ENCODE results near the gene TEKT1.

TEKT1 gene

GRCh38 chr17:6768447-6768846, 63.1 kb downstream of the TEKT1 start:
- in situ Hi-C loops (cut with HindIII; ENCODE audit: low sequenced_read_pairs), result loop anchor here (5.0 kb wide), 1 partner anchor 69 kb away; no protein-coding TSS in a partner anchor

DNA sequence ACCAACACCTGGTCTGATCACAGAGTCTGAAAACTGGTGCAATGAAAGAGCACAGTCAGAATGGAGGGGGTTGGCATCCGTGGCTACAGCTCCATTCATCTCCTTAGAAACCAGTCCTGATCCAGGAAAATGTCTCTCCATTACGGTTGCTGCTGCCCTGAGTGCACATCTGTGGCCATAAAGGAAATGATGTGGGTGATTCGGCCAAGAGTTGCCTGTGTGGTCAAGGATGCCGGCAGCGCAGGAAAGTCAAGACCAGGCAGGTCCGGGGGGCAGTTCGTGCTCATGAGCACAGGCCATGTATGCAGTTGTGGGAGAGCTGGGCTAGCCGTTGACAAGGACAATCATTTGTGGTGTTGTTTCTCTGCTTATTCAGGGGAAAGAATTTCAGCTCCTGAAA, 69.8 kb downstream of the TEKT1 start:
- in situ Hi-C loops (cut with HindIII; ENCODE audit: low sequenced_read_pairs), result no loop called here

DNA sequence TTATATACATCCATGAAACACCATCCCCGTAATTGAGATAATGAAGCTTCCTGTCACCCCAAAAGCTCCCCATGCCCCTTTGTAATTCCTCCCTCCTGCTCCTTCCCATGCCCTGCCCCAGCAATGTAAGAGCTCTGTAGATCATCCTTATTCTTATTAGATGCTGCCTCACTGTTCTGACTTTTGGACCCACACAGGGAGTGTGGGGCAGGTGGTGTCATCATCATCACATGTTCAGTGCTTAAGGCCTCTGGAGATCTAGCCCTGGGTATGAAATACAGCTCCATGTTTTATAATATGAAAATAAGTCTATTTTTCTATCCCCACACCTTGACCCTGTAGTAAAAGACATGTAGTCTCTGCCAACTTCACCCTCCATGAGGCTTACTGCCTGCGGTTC, 73.8 kb downstream of the TEKT1 start:
- in situ Hi-C loops (cut with HindIII; ENCODE audit: low sequenced_read_pairs), result no loop called here

DNA sequence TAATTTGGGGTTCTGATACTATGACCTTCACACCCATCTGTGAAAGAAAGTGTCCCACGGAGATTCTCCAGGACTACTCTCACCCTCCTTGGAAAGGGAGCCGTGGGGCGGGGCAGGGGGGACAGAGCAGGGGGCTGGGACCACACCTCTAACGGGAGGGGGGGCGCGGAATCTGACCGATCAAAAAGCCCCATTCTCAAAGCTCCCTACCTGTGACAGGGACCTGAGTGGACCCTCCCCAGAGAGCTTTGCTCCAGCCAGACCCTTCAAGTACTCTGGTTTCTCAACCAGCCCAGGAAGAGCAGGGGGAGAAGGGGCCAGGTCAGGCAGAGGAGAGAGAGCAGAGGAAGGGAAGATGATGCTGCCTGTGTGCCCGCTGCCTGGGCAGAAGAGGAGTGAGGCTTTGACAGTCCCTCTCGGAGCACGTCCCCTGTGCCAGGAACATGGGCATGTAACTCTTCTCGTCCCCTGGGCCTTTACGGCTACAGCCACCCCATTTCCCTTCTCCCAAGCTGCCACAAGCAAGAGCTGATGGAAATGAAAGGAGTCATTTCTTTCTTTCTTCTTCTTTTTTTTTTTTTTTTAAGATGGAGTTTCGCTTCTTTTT, 75.0 kb downstream of the TEKT1 start:
- in situ Hi-C loops (cut with HindIII; ENCODE audit: low sequenced_read_pairs), result no loop called here

DNA sequence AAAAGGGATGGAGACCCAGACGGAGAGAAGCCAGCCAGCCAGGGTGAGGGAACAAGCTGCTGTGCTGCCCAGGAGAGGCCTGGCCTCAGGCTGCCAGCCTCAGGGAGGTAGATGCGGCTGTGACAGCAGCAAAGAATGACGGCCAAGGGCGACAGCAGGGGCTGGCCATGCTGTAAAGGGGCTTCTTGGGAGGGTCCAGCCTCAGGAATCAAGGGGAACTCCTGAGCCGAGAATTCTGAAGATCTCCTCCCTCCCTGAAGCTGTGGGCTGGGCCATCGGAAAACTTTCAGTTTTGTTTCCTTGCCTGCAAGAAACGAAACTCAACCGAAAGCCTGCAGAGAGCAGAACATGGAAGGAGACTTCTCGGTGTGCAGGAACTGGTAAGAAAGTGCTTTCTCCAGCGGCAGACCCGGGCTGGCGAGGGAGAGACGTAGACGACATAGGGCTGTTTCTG, 75.8 kb downstream of the TEKT1 start, which contains the start of gene XAF1:
Gene XAF1 (plus strand): TSS at position 316 of the 454 bp plus-strand sequence. CDS start 33 bp downstream, at position 349.
- in situ Hi-C loops (cut with HindIII; ENCODE audit: low sequenced_read_pairs), result no loop called here

DNA sequence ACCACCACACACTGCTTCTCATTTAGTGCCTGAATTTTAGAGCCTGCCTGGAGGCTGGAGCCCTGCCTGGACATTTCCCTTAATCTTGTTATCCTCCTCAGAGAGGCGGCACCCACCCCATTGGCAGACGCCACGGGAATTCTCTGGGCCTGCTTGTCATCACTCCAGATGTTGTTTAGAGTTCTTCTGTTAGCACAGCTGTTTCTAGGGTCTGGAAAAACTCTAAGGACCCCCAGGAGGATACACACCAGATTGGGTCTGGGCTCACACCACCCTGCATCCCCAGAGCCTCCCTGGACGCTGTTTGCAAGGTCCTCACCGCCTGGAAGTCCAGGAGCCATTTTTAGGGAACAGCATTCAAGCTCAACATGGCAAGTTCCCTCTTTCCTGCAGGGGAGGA, 76.2 kb downstream of the TEKT1 start:
- in situ Hi-C loops (cut with HindIII; ENCODE audit: low sequenced_read_pairs), result no loop called here

GRCh38 chr17:6753546-6753945, 78.0 kb downstream of the TEKT1 start:
- in situ Hi-C loops (cut with HindIII; ENCODE audit: low sequenced_read_pairs), result no loop called here

DNA sequence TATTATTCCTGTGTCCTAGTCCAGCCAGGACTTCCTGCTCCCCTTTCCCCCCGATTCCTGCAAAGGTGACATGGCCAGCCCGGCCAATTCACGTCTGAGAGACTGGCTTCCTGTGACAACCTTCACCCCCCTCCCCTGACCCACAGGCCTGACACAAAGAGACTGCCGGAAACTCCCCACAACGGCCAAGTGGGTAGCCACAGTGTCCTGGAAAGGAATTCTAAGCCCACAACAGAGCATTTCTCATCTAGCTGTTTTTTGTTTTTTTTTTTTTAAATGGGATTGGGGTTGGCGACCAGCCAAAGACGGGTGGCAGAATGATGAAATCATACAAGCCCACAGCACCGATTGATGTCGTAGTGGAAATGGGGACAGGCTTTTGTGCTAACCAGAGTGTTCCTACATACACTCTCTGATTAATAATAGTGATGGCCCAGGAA, 78.5 kb downstream of the TEKT1 start:
- in situ Hi-C loops (cut with HindIII; ENCODE audit: low sequenced_read_pairs), result no loop called here

DNA sequence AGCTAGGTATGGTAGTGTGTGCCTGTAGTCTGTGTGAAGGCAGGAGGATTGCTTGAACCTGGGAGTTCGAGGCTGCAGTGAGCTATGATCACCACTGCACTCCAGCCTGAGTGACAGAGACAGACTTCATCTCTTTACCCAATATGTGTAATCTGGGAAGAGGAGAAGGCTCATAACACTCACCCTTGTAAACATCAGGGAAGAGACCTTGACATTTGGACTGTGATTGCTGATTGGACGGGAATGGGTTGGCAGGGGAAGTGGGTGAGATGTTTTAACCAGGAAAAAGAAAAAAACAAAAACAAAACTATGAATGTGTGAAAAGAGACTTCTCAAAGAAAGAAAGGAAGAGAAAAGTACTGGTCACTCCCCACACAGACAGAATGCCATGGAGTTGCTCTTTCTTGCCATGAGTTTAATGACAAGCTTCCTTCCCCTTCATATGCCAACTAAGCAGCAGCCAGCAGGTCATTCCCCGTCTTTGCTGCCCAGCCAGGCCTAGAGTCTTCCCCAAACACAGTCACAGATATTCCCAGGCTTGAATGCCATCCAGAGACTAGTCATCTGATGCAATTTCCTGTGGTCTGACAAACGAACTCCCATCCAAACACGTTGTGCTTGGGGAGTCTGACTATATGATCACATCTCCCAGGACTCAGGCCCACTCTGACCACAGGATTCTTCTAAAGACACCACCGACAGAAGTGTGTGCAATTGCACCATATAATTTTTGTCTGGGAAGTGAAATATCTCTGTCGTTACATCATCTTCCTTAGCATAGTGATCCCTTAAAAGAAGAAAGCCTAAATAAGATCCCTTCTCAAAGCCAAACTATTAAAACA, 79.2 kb downstream of the TEKT1 start:
- in situ Hi-C loops (cut with HindIII; ENCODE audit: low sequenced_read_pairs), result no loop called here

- in situ Hi-C loops (cut with HindIII; ENCODE audit: low sequenced_read_pairs), result no loop called here
These were observed 82.0 kb downstream of the TEKT1 start for GRCh38 chr17:6749519-6749918.

- in situ Hi-C loops (cut with HindIII; ENCODE audit: low sequenced_read_pairs), result no loop called here
These were observed 82.9 kb downstream of the TEKT1 start for GRCh38 chr17:6748617-6749016.
